VCaP (cell line): ENCODE results near the gene VIL1.

Source experiments
- H3K27ac ChIP-seq: fragments of 450-650 bp; 2 replicates; pipeline ENCODE4 v1.5.1; 2017
- CTCF ChIP-seq: fragments of 450-650 bp; conservative IDR thresholded peaks from 2 replicates; pipeline ENCODE4 v1.5.1; 2017; ENCODE audit warnings: mild to moderate bottlenecking, moderate library complexity

The VIL1 gene

GRCh38 chr2:218403810-218404209, 15.1 kb upstream of the VIL1 start:
- peak overlapping the region; percentile 2; the same call in 1 of the 2 replicates for H3K27ac ChIP-seq
- TF ChIP-seq CTCF = no peak

- peak overlapping the region; percentile 91 for H3K27ac ChIP-seq
- TF ChIP-seq CTCF = no peak
Observed at GRCh38 chr2:218404351-218405085, 14.4 kb upstream of the VIL1 start.

GRCh38 chr2:218405086-218405745, 13.7 kb upstream of the VIL1 start:
- TF ChIP-seq CTCF = no peak
- H3K27ac ChIP-seq = peak overlapping the region; percentile 91

- no peak for TF ChIP-seq CTCF
- H3K27ac ChIP-seq = peak overlapping the region; percentile 91
Observed at GRCh38 chr2:218405746-218406208, 13.1 kb upstream of the VIL1 start.

GRCh38 chr2:218406209-218406948, 12.5 kb upstream of the VIL1 start:
- peak overlapping the region; percentile 91 for H3K27ac ChIP-seq
- TF ChIP-seq CTCF = peak; percentile 84

GRCh38 chr2:218406949-218407618, 11.8 kb upstream of the VIL1 start:
- TF ChIP-seq CTCF = no peak
- peak overlapping the region; percentile 91 for H3K27ac ChIP-seq
